GM18907 (cell line): ENCODE results near the gene EXTL1.
A peak's percentile ranks its signal among the peaks of the same experiment; 100 is the strongest.

Experiments
- ATAC-seq: cut with Tn5 transposase; IDR thresholded peaks from one replicate; pipeline ENCODE4 v1.9.1; 2021; ENCODE audit warnings: mild to moderate bottlenecking, moderate library complexity; ENCODE audit not compliant: unreplicated experiment

The EXTL1 gene

DNA sequence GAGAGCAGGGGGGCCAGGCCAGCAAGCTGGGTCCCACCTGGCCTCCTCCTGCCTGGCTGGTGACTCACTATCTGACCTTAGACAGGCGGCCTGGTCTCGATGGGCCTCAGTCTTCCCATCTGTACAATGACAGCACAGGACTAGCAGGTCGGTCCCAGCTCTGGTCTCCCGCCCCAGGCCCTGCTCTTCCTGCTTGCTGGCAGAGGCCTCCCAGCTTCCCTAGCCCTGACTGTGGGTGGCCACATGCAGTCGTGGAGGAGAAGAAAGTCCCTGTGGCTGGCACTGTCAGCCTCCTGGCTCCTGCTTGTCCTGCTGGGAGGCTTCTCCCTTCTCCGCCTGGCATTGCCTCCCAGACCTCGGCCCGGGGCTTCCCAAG is 817 bp downstream of the EXTL1 start:
- ATAC-seq: no peak

DNA sequence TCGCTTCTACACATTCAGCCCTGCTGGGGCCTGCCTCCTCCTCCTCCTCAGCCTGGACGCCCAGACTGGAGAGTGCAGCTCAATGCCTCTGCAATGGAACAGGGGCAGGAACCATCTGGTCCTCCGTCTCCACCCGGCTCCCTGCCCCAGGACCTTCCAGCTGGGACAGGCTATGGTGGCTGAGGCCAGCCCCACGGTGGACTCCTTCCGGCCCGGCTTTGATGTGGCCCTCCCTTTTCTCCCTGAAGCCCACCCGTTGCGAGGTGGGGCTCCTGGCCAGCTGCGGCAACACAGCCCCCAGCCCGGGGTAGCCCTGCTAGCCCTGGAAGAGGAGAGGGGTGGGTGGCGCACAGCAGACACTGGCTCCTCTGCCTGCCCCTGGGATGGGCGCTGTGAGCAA is 1.4 kb downstream of the EXTL1 start:
- no peak for ATAC-seq

DNA sequence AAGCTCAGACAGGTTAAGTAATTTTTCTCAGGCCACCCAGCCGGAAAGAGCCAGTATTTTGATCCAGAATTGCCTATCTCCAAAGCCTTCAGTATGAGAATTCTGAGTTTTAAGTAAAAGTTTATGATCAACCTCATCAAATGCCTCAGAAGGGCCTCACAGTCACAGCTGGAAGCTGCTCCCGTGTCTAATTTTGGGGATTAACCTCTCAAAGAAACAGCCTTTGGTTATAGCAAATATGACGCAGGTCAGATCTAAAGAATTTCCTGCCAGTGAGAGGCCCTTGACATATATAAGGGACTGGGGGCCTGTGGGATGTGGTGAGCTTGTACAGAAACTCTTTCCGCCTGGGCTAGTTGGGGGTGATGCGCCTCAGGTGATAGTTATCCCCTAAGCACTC is 2.3 kb downstream of the EXTL1 start:
- no peak for ATAC-seq

DNA sequence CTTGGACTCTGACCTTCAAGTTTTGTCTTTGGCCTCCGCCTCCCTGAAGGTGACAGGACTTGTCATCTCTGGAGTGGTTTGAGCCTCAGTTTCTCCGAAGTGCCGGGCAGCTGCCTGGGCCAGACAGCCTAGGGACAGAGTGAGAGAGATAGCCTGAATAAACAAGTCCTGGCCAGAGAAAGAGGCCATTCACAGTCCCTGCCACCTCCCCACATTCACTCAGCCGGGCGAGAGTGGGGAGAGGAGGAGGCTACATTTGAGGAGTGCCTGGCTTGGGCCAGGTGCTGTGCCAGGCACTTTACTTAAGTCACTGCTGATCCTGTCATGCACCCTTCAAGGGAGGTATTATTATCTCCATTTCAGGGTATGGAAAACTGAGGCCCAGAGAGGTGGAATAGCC is 3.5 kb downstream of the EXTL1 start:
- ATAC-seq: no peak

DNA sequence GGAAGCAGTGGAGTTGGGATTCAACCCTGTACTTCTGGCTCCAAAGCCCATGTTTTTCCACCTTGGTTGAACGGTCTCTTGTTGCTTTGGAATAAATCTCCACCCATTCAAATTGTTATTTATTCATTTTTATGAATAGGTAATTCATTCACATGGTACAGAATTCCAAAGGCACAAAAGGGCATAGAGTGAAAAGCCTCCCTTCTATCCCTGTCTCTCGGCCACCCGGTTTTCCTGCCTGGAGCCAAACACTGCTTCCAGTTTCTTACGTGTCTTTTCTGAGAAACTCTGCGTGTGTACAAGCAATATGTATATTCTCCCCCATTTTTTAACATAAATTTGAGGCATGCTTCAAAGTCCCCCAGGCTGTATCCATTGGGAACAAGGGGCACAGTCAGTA is 3.9 kb downstream of the EXTL1 start:
- ATAC-seq: no peak

DNA sequence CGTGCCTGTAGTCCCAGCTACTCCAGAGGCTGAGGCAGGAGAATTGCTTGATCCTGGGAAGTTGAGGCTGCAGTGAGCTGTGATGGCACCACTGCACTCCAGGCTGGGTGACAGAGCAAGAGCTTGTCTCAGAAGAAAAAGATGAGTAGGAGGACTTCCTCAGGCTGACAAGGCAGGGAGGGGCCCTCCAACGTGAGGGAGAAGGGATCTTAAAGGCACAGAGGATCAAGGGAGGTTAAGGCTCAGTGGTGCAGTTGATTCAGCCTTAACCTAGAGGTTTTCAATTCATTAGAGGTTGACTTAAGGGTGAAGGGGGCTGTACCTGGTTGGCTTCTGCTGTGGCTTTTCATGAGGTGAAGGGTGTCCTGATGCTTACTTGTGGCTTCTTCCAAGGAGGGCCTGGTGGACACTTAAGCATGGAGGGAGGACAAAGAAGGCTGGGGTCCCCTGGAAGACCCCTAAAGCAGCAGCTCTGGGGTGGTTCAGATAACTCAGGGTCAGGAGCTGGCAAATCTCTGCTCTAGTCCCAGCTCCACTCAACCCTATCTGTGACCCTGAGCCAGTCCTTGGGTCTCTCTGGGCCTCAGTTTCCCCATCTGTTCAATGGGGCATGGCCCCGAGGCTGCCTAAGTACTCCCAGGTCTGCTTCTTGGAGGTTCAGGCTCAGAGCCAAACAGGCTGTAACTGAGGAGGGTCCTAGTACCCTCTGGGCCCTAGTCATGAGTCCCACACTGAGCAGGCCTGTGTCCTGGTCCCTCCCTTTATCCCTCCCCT is 6.3 kb downstream of the EXTL1 start:
- no peak for ATAC-seq

DNA sequence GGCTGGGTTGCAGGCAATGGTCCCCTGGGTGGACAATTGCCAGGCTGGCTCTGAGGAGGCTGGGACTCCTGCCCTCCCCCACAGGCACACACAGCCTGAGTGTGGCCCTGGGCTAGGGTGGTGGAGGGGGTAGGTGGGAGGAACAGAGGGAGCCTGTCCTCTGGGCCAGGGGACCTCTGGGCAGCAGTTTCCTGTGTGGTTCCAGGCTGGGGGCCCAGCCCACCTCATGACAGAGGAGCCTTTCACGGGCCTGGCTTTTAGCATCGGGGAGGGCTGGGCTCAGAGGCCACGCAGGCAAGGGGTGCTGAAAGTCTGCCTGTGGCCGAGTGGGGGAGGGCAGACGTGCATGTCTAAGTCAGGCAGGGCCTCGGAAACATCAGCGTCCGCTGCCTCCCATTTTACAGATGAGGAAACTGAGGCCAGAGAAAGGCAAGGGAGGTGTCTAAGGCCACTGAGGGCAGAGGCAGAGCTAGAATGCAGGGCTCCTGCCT is 7.0 kb downstream of the EXTL1 start:
- ATAC-seq: no peak

DNA sequence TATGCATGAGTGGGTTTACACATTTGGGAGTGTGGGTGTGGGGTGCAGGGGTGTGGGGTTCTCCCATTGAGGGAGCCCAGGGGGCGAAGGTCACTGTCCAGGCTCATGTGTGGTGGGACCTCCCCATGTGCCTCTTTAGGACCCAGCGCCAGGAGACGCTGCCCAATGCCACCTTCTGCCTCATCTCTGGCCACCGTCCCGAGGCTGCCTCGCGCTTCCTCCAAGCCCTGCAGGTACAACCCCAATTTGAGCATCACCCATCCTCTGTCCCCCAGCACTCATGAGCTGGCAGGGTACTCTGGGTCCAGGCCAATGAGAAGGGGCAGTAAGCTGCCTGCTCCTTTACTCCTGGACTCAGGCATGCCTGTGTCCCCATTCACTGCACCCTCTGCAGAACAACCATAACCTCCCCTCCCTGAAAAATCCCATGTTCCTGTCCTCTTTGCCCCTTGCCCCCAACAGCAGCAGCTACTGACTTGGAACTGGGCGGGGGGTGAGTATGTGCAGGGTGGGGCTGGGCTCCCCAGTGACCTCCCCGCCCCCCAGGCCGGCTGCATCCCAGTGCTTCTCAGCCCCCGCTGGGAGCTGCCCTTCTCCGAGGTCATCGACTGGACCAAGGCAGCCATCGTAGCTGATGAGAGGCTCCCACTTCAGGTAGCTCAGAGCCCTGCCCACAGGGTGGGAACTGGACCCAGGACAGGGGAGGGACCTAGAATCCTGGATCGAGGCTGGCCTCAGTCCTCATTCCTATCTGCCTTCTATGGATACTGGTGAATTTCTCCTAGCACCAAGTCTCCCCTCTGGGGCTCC is 7.7 kb downstream of the EXTL1 start:
- no peak for ATAC-seq

DNA sequence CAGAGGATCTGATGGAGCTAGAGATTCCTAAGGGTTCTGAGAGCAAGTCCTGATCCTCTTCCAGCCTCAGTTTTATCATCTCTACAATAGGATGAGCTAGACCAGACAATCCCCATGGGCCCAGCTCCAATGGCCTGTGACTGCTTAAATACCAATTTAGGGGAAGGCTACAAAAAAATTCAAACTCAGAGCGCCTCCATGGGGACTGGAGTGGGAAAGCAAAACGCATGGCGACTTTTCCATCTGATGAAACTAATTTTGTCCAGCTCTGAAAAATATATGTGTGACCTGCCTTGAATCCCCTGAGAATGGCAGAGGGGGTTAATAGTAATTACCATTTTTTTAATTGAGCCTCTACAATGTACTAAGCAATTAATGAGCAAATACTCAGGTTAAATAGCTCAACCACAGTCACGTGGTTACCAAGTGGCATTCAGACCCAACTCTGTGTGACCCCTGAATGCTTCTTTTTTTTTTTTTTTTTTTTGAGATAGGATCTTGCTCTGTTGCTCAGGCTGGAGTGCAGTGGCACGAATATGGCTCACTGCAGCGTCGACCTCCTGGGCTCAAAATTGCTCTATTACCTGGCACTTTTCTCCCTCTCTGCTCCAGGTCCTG is 8.4 kb downstream of the EXTL1 start:
- no peak for ATAC-seq

DNA sequence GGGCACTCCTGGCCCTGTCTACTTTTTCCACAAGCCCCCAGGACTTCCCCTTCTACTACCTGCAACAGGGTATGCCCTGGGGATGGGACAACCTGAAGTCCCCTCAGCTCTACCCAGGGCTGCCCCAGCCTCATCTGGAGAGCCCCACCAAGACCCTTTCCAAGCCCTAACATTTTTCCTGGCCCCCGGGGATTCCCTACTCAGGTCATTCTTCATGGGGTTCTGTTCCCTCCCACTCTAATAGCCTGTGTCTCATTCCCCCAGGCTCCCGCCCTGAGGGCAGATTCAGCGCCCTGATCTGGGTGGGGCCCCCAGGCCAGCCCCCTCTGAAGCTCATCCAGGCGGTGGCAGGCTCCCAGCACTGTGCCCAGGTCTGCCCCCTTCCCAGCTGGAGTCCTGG is 9.6 kb downstream of the EXTL1 start:
- ATAC-seq: no peak

DNA sequence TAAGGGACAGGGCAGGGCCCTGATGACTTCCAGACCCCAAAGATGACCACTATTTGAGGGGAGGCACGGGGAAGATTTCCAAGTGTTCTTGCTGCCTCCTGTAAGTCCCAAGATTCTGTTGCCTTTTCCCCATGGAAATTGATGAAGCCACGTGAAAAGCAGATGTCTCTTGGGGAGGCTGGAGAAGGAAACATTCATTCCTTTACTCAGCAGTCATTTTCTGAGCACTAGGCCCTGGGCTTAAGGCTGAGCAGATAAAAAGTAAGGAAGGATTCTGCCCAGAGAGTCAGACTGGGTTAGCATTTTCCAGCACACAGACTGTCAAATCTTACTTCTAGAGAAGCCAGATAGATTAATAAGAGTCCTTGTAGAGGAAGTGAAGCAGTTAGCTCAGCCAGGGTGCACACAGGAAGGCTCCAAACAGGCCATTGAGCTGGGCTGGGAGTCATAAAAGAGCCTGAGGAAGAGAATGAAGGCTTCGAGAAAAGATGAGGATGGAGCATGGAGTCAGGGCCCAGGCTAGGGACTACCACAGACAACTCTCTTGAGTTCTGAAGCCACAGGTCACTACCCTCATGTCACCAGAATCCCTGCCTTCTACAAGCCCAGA is 10.1 kb downstream of the EXTL1 start:
- no peak for ATAC-seq

DNA sequence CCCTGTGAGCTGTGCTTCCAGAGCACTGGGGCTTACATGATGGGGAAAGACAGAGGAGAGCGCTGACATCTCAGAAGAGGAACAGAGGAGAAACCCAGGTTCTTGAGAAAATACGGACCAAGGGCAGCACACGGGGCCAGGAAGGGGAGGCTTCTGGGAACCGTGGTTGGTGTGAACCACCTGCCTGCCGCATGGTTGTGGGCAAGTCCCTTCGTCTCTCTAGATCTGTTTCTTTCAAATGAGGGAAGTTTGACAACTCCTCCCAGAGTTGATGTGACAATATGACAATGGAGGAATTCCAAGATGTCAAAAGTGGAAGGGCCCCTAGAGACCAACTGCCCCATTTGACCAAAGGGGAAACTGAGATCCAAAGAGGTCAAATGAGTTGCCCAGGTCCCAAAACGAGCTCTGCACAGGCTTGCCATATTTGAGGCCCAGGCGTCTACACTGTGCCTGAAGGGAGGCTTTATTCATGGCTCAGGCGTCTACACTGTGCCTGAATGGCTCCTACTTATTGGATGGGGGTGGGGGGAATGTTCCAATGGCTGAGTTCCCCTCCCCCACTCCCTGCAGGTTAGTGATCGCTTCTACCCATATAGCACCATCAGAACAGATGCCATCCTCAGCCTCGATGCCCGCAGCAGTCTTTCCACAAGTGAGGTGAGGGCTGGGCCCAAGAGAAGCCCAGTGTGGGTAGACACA is 11.2 kb downstream of the EXTL1 start:
- ATAC-seq: no peak

DNA sequence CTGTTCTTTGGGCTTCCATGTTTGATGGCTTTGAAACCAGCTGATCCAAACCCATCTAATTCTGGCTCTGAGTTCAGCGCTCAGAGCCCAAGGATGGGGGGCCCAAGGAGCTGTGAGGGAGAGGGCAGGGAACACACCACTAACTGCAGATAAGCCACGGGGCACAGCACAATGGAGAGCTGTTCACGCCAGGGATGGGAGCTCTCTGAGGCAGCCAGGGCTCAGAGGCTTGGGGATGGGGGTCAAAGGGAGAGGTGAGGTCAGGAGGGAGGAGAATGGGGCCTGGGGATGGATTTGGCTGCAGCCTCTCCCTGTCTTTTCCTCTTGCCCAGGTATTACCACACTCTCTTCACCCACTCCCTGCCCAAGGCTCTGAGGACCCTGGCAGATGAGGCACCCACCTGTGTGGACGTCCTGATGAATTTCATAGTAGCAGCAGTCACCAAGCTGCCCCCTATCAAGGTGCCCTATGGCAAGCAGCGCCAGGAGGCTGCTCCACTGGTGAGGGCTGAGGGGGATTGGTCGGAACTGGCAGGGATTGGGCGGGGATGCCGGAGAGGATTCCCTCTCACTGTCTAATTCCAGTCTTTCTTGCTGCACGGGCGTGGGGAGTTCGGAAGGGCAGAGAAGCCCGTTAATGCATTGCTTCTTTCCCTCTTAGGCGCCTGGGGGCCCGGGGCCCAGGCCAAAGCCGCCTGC is 13.1 kb downstream of the EXTL1 start:
- ATAC-seq: no peak

DNA sequence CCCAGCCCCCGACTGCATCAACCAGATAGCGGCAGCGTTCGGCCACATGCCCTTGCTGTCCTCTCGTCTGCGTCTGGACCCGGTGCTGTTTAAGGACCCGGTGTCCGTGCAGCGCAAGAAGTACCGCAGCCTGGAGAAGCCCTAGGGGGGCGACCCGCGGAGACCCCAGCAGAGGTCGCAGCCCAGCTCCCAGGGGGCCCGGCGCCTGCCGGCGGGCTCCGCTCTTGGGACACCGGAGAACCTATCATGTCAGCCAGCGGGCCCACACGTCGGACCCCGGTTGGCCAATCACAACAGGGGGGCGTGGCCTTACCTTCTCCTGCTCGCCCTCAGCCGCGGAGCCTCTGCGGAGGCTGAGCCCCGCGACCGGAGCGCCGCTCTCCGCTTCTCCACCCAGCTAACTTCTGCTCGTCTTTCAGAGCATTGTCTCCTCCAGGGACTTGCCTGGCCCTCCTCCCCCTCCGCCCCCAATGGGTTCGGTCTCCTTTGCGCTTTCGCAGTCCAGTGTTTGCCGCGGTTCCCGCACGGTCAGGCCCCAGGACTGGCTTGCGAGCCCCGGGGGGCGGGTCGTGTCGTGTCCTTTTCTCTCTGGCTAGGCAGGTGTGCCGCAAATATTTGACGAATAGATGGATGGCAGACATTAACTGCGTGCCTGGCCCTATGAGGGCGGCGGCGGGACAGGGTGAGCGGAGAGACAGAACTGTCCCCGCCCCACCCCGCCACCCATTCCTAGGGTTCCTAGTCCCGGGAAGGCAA is 13.8 kb downstream of the EXTL1 start:
- ATAC-seq: peak; percentile 80

DNA sequence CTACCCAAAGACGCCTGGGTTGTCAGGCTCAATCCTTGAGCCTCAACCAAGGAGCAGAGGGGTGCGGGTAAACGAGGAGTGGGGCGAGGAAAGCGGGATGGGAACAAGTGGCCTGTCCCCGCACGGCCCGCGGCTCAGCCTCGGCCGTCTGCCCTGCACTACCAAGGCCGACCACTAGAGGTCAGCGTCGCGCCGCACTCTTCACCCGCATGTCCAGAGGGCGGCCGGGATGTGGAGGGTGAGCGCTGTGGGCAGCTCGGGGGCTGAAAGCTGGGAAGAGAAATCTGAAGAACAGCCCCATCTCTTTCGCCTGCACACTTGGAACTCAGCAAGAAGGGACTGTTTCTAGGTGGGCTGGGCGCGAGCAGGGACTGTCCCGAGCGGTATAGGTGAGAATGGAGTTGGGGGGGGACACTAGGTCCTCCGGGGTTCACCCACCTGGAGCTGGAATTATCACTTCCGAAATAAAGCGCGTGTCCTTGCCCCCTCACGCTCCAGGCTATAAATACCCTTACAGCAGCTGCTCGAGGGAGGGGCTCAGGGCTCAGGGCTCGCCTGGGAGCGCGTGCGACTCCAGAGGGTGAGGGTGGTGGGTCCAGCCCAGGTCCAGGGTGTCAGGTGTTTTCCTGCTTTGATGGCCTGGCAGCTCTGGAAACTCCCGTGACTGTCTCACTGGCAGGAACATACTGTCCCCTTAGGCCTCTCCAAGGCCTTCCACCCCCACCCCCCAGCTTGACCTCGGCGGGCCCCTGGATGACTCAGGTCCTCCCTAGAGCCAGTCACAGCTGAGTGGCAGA is 14.6 kb downstream of the EXTL1 start:
- ATAC-seq: peak; percentile 72

DNA sequence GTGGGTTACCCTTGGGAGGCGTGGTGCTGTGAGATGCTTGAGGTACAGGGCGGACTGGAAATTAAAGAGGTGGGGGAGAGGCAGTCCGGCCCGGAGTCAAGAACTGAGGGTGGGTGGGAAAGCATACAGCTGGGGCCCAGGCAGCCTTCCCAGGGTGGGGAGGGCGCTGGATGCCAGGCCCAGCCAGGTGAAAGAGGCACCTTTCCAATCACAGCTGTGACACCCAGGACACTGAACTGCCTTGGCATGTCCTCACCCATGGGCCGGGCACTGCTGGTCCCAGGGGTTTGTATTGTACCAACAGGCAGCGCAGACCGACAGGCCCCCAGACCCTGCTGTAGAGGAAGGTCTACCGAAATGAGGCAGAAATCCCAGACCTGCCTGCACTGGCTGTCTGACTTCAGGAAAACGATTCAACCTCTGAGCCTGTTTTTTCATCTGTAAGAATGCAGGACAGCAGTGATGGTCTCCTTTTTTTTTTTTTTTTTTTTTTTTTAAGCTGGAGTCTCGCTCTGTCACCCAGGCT is 15.2 kb downstream of the EXTL1 start:
- ATAC-seq: no peak

DNA sequence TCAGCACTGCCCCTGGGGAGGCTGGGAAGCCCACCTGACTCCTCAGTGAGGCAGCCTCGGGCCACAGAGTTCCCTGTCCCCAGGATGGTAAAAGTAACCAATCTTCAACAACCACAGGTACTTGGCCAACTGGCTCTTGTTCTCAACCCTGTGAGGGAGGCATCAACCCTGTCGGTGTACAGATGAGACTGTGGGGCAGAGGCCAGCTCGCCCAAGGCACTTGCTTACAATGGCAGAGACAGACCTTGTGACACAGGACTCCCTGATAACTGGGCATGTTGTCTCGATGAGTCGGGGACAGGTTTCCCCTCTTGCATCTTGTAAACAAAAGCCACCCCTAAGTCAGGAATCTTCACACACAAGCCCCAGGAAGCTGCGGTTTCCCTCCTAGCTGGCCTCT is 16.3 kb downstream of the EXTL1 start:
- ATAC-seq: no peak

DNA sequence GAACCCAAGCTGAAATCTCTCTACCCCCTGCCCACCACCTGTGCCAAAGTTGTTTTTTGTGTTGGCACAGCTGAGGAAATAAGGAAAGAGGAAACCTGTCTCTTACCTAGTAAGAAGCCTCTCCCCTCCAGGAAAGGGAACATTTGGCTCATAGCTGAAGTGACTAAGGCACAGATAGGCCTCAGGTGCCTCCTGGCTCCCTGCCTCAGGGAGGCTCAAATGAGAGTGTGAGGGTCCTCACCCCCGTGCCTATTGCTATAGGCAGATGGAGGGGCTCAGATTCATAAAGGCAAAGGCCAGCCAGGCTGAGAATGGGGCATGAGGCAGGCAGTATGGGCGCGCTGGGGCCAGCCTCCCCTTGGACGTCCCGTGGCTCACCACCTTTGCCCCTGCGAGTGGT is 16.9 kb downstream of the EXTL1 start:
- ATAC-seq: no peak
